Aorta (tissue), 5 donors: Measurements from ENCODE around the gene VWA5B1. TPM values are rescaled to one million over a fixed set of nuclear protein-coding genes. Genes with fewer than 3 reads are reported as not detected.

Experiments
- ATAC-seq: fragments of 200-7000 bp; cut with Tn5 transposase; one replicate; pipeline ENCODE4 v1.9.1; 2022; ENCODE audit warnings: moderate library complexity; ENCODE audit not compliant: low FRiP score
- DNase-seq, 2 donors: peaks; one replicate each; pipeline ENCODE4 v3.0.0-alpha.2; 2020
- H3K27ac ChIP-seq, 2 donors: one replicate each; pipeline ENCODE4 v1.5.1; 2013; ENCODE audit warnings: low read length in 2 of 2, mild to moderate bottlenecking in 2 of 2, moderate library complexity in 2 of 2, control low read depth in 1 of 2, inconsistent platforms in 1 of 2, low read depth in 1 of 2
- H3K27me3 ChIP-seq, 2 donors: one replicate each; pipeline ENCODE4 v1.6.1; 2013; ENCODE audit warnings: control low read depth in 1 of 2, low read length in 1 of 2, mild to moderate bottlenecking in 1 of 2, moderate library complexity in 1 of 2; ENCODE audit not compliant: insufficient read depth in 2 of 2, control insufficient read depth in 1 of 2
- H3K36me3 ChIP-seq, 2 donors: one replicate each; pipeline ENCODE4 v1.6.1; 2013; ENCODE audit warnings: control low read depth in 1 of 2, low read length in 1 of 2, mild to moderate bottlenecking in 1 of 2; ENCODE audit not compliant: insufficient read depth in 2 of 2, control insufficient read depth in 1 of 2
- H3K4me1 ChIP-seq, 2 donors: one replicate each; pipeline ENCODE4 v1.6.1; 2013; ENCODE audit warnings: low read length in 2 of 2, control low read depth in 1 of 2, mild to moderate bottlenecking in 1 of 2, moderate library complexity in 1 of 2; ENCODE audit not compliant: insufficient read depth in 2 of 2, control insufficient read depth in 1 of 2
- H3K4me3 ChIP-seq, 2 donors: one replicate each; pipeline ENCODE4 v1.5.1; 2013; ENCODE audit warnings: low read length in 2 of 2, control low read depth in 1 of 2, mild to moderate bottlenecking in 1 of 2
- H3K9me3 ChIP-seq: one replicate; pipeline ENCODE4 v1.6.1; 2013; ENCODE audit warnings: mild to moderate bottlenecking, low read length; ENCODE audit not compliant: control insufficient read depth
- WGBS, 2 donors: extraction: QIAGEN DNeasy Blood & Tissue Kit; methylation state at CpG; one replicate each; pipeline ENCODE4 v1.1.7; 2013; 5-methylcytosine and 5-hydroxymethylcytosine counted together
- intact Hi-C, 2 donors: fragments of 100-400 bp; cut with DNase I; formaldehyde crosslinking; loops; one replicate each; pipeline versions ENCODE4 v1.14.2 to v1.15.0; 2022
- polyA plus RNA-seq, 2 donors: library from polyadenylated mRNA; stranded (reverse); fragments of 200-250 nt; gene quantifications; one replicate each; pipeline ENCODE4 v1.2.3, GENCODE V29; 2013
- total RNA-seq, 2 donors: library from RNA; stranded (reverse); fragmentation: NEBNext Ultra II Directional; extraction: Animal tissue kit (Norgen Biotek cat#: 25700); gene quantifications; one replicate each; pipeline ENCODE4 v1.2.1, GENCODE V29; 2021
- donor health status: healthy with polysubstance abuse.
- donor health status: Bipolar disorder and iron deficiency.
- donor health status: DM: no; HTN: no; CAD: no.
- donor health status: DM: no; HTN: no; CAD: no.
- donor health status: DM: yes; HTN: yes; CAD: no.

VWA5B1 gene
- total and polyA plus RNA-seq, 4 donors, result not detected

GRCh38 chr1:20401405-20402010 is 110.8 kb downstream of the VWA5B1 start:
- H3K4me1 ChIP-seq, result no peaks in the 10 kb centered on the region
- WGBS, 2 donors, result 78% methylated on average over 11 of the region's 11 CpGs
- no peak overlapping the region for H3K27ac ChIP-seq
- intact Hi-C loops, result no loop called here
- peaks cover 0 to 4% of the 10 kb centered on the region in 2 donors for H3K27me3 ChIP-seq
- DNase-seq (no peak), ATAC-seq (no peak)
- H3K9me3 ChIP-seq, result no peaks in the 10 kb centered on the region
- no peak overlapping the region for H3K4me3 ChIP-seq
- no peaks in the 10 kb centered on the region for H3K36me3 ChIP-seq

GRCh38 chr1:20402585-20403422 is 112.1 kb downstream of the VWA5B1 start:
- Histone ChIP-seq H3K27ac (no peak overlapping the region), H3K36me3 (no peaks in the 10 kb centered on the region), H3K4me1 (no peaks in the 10 kb centered on the region), H3K9me3 (no peaks in the 10 kb centered on the region), H3K27me3 (peaks cover 0 to 4% of the 10 kb centered on the region in 2 donors), H3K4me3 (no peak overlapping the region)
- ATAC-seq (no peak), DNase-seq (no peak)
- intact Hi-C loops, result no loop called here
- WGBS, 2 donors, result 45 to 46% methylated on average over 13 of the region's 13 CpGs

DNA sequence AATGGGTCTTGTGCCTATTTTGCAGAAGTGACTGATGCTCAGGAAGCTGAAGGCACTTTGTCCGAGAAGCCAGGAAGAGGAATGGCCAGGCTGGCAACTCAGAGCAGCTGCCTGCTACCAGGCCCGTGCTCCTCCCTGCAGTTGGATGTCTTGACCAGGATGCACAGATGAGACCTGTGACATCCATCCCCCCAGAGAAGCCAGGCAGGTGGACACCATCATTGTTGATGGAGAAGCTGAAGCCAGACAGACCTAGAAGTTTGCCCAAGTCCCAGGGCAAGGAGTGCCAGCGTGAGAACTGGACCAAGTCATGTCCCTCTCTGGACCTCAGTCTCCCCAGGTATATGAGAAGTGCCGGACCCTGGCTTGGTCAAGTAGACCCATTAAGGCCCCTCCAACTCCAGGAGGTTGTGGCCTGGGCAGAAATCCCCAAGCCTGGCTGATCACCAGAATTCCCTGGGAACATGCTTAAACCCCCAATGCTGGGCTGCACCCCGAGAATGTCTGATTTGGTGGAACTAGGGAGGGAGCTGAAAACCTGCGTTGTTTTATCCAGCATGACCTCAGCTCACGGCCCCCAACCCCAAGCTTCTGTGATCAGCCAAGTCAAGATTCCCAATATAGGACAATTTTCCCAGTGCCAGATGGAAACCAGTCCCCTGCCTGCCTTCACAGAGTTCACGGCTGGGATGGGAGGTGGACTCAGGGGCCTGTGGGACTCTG is 112.9 kb downstream of the VWA5B1 start:
- Histone ChIP-seq H3K4me3 (no peak overlapping the region), H3K4me1 (no peaks in the 10 kb centered on the region), H3K27ac (no peak overlapping the region), H3K36me3 (no peaks in the 10 kb centered on the region), H3K27me3 (peaks cover 0 to 4% of the 10 kb centered on the region in 2 donors), H3K9me3 (no peaks in the 10 kb centered on the region)
- DNase-seq (no peak), ATAC-seq (no peak)
- intact Hi-C loops, result no loop called here
- 65 to 68% methylated on average over 8 of the region's 8 CpGs for WGBS, 2 donors

- Histone ChIP-seq H3K4me1 (no peaks in the 10 kb centered on the region), H3K27ac (no peak overlapping the region), H3K9me3 (no peaks in the 10 kb centered on the region), H3K4me3 (no peak overlapping the region), H3K36me3 (no peaks in the 10 kb centered on the region), H3K27me3 (peaks cover 0 to 4% of the 10 kb centered on the region in 2 donors)
- intact Hi-C loops, result no loop called here
- 24 to 32% methylated on average over 9 of the region's 9 CpGs for WGBS, 2 donors
- DNase-seq (no peak), ATAC-seq (no peak)
Observed at GRCh38 chr1:20404466-20404865, 113.8 kb downstream of the VWA5B1 start.

Other genes starting within 250 kb of the VWA5B1 start
- 1 to 10 TPM; 4.0 to 6.8 TPM for gene PLA2G5, start 220.7 kb upstream of the VWA5B1 start, total RNA-seq
- 10 to 100 TPM; 10.3 to 13.7 TPM for gene PLA2G5, start 220.7 kb upstream of the VWA5B1 start, polyA plus RNA-seq
- gene PLA2G2D, start 171.3 kb upstream of the VWA5B1 start, total RNA-seq, result under 1 TPM in 1 of 2 donors, not detected in 1; 0.33 TPM
- not detected for gene PLA2G2D, start 171.3 kb upstream of the VWA5B1 start, polyA plus RNA-seq
- gene PLA2G2F, start 151.6 kb upstream of the VWA5B1 start, total RNA-seq, result not detected
- under 1 TPM; 0.03 to 0.13 TPM for gene PLA2G2F, start 151.6 kb upstream of the VWA5B1 start, polyA plus RNA-seq
- under 1 TPM; 0.23 to 0.33 TPM for gene UBXN10, start 104.8 kb upstream of the VWA5B1 start, total RNA-seq
- under 1 TPM; 0.18 to 0.25 TPM for gene UBXN10, start 104.8 kb upstream of the VWA5B1 start, polyA plus RNA-seq
- gene PLA2G2C, start 104.4 kb upstream of the VWA5B1 start, total RNA-seq, result under 1 TPM in 1 of 2 donors, not detected in 1; 0.81 TPM
- gene PLA2G2C, start 104.4 kb upstream of the VWA5B1 start, polyA plus RNA-seq, result not detected
- gene CAMK2N1, start 195.3 kb downstream of the VWA5B1 start, total RNA-seq, result 10 to 100 TPM; 11.5 to 21.8 TPM
- gene CAMK2N1, start 195.3 kb downstream of the VWA5B1 start, polyA plus RNA-seq, result 10 to 100 TPM in 1 of 2 donors, 1 to 10 TPM in 1; 9.6 to 36.8 TPM
- 10 to 100 TPM; 16.8 to 18.6 TPM for gene MUL1, start 217.3 kb downstream of the VWA5B1 start, total RNA-seq
- gene MUL1, start 217.3 kb downstream of the VWA5B1 start, polyA plus RNA-seq, result 1 to 10 TPM; 5.5 to 9.6 TPM